SW 1271 (cell line): ENCODE measurements around the gene PALLD.

Experiments
- DNase-seq, 2 experiments: peaks; one replicate each; lab custom pipeline; 2025; lab: John Stamatoyannopoulos, UW

Gene PALLD

GRCh38 chr4:168623011-168623410 is 126.2 kb downstream of the PALLD start:
- DNase-seq, result no peak

GRCh38 chr4:168623484-168623883 is 126.6 kb downstream of the PALLD start:
- DNase-seq, result no peak

GRCh38 chr4:168628251-168628650 is 131.4 kb downstream of the PALLD start:
- no peak for DNase-seq

GRCh38 chr4:168629566-168629965 is 132.7 kb downstream of the PALLD start:
- DNase-seq, result no peak

- DNase-seq, result no peak
Measured at GRCh38 chr4:168630445-168631187, 133.8 kb downstream of the PALLD start.

GRCh38 chr4:168631241-168632162 is 134.7 kb downstream of the PALLD start:
- DNase-seq, result no peak

- no peak for DNase-seq
Measured at GRCh38 chr4:168632301-168632725, 135.5 kb downstream of the PALLD start.

GRCh38 chr4:168633064-168633463 is 136.2 kb downstream of the PALLD start:
- no peak for DNase-seq

- no peak for DNase-seq
Measured at GRCh38 chr4:168633496-168633895, 136.6 kb downstream of the PALLD start.

GRCh38 chr4:168634276-168634802 is 137.5 kb downstream of the PALLD start:
- no peak for DNase-seq

- DNase-seq, result no peak
Measured at GRCh38 chr4:168636040-168636439, 139.2 kb downstream of the PALLD start.

GRCh38 chr4:168636506-168637196 is 139.8 kb downstream of the PALLD start:
- DNase-seq, result no peak

- DNase-seq, result no peak
Measured at GRCh38 chr4:168637872-168638756, 141.3 kb downstream of the PALLD start.

GRCh38 chr4:168639914-168640313 is 143.1 kb downstream of the PALLD start:
- DNase-seq, result no peak

- no peak for DNase-seq
Measured at GRCh38 chr4:168641811-168642140, 144.9 kb downstream of the PALLD start.

- no peak for DNase-seq
Measured at GRCh38 chr4:168642591-168642990, 145.7 kb downstream of the PALLD start.

GRCh38 chr4:168643111-168643795 is 146.4 kb downstream of the PALLD start:
- no peak for DNase-seq

GRCh38 chr4:168643796-168644159 is 146.9 kb downstream of the PALLD start:
- DNase-seq, result no peak

GRCh38 chr4:168646001-168646768 is 149.3 kb downstream of the PALLD start:
- no peak for DNase-seq
